GM21619 (cell line): ENCODE results near the gene SLC24A1.
"Not testable (repeated sequence)": the region's sequence is repeated elsewhere in the genome, so short reads cannot be mapped to it uniquely, and the experiment has no call there.

Experiments
- ATAC-seq: cut with Tn5 transposase; IDR thresholded peaks from one replicate; pipeline ENCODE4 v1.9.1; 2021; ENCODE audit not compliant: unreplicated experiment

SLC24A1 gene

GRCh38 chr15:65621638-65622037, at the start of gene SLC24A1:
Gene SLC24A1, plus strand, starts transcription at chr15:65621938. Its CDS starts 2,143 bp downstream, at chr15:65624081.
- ATAC-seq, result no peak

DNA sequence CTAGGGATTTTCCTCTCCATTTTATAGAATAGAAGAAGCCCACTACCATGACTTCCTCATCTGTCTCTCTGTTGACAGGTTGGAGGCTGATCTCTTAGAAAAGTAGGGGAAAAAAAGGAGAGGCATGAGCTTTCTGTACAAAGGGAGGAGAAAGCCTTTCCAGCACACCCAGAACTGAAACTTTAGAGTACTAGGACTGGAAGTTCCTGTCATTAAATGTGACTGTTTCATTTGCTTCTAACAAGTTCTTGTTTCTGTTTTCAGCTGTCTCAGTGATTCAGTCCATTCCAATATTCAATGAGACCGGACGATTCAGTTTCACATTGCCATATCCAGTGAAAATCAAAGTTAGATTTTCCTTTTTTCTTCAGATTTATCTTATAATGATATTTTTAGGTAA, 49.8 kb upstream of the SLC24A1 start:
- ATAC-seq, result no peak

DNA sequence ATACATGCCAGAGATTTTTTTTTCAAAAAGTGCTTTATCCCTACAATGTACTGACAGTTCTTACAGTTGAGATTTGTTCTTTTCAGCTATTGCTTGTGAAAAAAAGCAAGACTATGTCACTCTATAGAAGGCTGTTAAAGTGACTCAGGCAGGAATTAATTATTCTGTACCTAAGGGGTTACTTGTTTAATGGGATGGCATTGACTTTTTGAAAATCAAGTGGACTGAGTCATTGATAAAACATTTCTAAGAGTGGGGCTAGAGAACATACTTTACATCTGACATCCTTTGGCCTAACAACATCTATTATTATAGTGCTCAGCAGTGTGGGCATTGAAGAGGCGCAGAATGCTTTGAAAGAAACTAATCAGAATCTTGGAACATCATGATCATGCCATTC, 45.1 kb upstream of the SLC24A1 start:
- ATAC-seq, result no peak

DNA sequence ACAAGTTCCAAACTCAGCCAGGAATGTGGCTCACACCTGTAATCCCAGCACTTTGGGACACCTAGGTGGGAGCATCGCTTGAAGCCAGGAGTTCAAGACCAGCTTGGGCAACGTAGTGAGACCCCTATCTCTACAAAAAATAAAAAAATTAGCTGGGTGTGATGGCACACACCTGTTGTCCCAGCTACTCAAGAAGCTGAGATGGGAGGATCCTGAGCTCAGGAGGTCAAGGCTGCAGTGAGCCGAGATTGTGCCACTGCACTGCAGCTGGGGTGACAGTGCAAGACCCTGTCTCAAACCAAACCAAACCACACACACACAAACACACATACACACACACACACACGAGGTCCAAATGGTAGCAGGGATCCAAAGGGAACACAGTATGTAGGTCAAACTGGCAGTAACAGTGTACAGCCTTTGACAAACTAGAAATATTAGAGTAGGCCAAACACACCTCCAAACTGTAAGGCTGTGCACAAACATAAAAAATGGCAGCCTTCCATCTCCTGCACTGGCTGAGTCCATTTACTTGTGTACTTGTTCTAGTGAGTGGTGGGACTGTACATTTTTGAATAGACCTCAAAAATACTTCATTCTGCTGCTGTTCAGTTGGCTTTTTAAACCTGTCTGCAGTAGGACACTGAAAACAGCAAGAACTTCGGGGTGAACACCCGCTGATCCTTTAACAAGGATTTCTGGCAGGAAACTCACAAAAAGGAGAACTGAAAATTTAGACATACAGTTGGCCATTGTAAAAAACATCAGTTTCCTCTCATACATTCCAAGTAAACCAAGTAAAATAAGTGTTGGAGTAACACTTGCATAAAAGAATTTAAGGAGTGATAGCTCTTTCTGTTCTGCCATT, 44.4 kb upstream of the SLC24A1 start:
- ATAC-seq, result no peak

- no peak for ATAC-seq
Measured at GRCh38 chr15:65578904-65579728, 42.6 kb upstream of the SLC24A1 start.

DNA sequence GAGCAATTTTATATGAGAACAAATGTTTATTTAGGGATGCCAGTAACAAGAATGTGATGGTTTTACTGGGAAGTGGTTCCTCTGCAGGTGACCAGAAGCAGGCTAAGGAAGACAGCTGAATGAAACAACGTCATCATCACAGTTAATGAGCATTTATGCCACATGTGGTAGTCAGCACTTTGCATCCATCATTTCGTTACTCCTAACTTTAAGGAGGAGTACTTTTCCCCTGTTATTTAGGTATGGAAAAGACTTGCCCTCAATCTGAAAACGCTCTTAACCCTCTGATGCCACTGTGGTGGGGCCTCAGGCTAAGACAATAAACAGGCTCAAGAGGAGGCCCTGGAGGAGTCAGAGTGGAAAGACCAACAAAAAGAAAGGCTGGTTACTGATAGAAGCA, 42.0 kb upstream of the SLC24A1 start:
- no peak for ATAC-seq

DNA sequence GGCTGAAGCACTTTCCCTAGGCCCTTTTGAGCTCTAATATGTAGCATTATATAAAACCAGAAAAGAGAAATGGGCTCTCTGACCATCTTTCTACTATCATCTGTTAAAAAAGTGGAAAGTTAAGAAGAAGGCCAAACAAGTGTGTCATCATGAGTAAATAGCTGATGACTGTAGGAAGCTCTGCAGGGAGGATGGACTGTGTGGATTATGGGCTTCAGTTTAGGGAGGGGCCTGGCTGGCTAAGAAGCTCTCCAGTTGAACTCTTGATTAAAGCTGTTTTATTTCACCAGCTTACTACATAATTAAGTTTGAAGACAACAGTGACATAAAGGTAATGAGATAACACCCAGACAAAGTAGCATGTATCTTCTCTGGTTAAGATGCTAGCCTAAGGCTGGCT, 41.5 kb upstream of the SLC24A1 start:
- ATAC-seq, result no peak

- no peak for ATAC-seq
Measured at GRCh38 chr15:65583701-65584100, 38.0 kb upstream of the SLC24A1 start.

- ATAC-seq, result no peak
Measured at GRCh38 chr15:65584241-65584640, 37.5 kb upstream of the SLC24A1 start.

DNA sequence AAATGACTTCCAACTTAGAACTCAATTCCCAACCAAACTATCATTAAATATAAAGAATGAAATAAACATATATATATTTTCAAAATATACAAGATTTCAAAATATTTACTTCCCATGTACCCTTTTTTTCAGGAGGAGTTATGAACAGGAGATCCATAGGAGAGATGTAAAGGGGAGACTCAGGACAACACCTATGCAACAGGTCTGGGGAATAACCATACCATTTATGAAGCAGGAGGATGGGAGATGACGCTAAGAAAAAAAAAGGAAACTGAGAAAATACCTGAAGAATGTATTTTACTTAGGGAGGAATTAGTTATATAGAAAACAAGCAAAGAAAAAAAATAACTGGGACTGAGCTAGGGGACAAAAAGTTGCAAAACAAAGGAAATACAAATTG, 34.6 kb upstream of the SLC24A1 start:
- no peak for ATAC-seq

DNA sequence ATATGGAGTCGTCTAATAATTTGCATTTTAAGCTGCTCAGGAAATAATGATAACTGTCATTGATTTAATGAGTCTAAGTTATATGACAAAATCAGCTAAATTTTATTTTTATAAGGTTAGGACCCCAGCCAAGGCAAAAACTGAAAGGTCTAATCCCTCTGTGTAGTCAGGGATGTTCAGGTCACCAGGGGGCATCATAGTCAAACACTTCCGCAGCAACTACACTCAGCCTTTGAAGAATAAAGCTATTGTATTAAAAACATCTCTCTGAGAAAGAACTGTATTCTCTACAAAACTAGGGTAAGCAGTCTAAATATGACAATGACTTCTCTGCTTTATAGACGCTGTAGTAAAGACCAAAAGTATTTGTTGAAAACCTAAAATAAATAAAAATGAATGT, 25.8 kb upstream of the SLC24A1 start:
- no peak for ATAC-seq

- ATAC-seq, result no peak
Measured at GRCh38 chr15:65598468-65598867, 23.3 kb upstream of the SLC24A1 start.

DNA sequence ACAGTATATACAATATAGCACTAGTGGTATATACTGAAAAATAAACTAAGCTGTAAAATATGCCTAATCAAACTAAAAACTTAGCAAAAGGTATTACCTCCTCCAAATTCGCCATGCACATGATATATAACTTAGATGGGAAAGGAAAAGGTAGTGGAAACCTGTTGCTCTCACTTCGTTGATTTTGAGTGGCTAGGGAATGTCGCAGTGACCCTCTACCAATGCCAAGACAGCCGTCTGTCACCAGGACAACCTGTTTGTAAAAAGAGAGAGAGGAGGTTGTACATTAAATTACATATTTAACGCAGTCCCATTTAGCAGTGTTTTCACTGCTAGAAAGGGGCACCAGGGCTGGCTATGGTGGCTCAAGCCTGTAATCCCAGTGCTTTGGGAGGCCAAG, 22.1 kb upstream of the SLC24A1 start:
- no peak for ATAC-seq

GRCh38 chr15:65603134-65603533, 18.6 kb upstream of the SLC24A1 start:
- ATAC-seq, result no peak

DNA sequence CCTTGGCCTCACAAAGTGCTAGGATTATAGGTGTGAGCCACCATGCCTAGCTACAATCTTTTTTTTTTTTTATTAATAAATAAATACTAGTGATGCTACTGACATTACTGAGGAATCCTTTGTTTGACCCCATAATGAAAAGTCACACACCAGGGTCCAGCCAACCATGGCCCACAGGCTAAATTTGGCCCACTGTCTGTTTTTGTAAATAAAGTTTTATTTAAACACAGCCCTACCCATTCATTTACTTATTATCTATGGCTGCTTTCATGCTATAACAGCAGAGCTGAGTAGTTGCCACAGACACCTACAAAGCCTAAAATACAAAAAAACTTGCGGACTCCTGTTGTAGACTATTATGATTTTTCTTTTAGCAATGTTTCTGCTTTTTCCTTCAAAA, 18.2 kb upstream of the SLC24A1 start:
- no peak for ATAC-seq

- peak; percentile 95 for ATAC-seq
Measured at GRCh38 chr15:65610871-65611718, 10.6 kb upstream of the SLC24A1 start, which contains the start of gene INTS14. Gene INTS14, minus strand, starts transcription at chr15:65611131. Its CDS starts 3,751 bp downstream, at chr15:65607380.

DNA sequence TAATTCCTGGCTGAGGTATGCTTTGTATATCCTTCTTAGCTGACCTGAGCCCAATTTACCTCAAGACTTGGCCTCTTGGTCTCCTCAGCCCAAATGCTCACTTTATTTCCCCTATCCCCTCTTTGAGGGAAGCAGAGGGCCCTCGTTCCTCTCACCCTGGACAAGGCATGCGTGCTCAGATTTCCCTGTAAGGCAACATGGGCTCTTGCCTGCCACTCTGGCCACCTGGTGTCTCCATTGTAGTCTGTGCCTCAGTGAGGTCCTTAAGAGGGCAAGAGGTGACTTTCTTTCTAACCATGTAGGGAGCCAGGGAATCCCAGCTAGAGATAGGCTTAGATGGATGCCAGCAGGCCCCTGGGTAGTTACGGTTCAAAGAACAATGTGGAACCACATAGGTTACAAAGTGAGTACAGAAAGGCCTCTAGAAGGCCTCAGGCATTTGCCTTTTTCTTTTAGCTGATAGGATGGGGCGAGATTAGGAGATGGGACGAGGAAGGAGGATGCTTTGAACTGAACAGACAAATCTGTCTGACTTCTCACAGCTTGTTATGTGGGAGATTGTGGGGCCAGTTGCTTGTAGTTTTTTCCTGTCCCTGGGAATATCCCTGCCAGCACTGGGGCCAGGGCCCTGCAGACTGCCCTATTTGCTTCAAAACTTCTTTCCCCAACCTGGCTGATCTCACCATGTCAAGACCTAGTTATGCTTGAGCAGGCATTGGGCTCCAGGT, 9.7 kb upstream of the SLC24A1 start:
- no peak for ATAC-seq

GRCh38 chr15:65612616-65612946, 9.2 kb upstream of the SLC24A1 start:
- ATAC-seq, result no peak

- ATAC-seq, result no peak
Measured at GRCh38 chr15:65612949-65613744, 8.6 kb upstream of the SLC24A1 start.

- ATAC-seq, result not testable (repeated sequence)
Measured at GRCh38 chr15:65615887-65616286, 5.9 kb upstream of the SLC24A1 start.
